GM19239 (cell line): Measurements from ENCODE around the gene AMY2A.
"Not testable (repeated sequence)": the region's sequence is repeated elsewhere in the genome, so short reads cannot be mapped to it uniquely, and the experiment has no call there.

ENCODE experiments used
- DNase-seq: peaks from one replicate; pipeline ENCODE4 v3.0.0; 2011; ENCODE audit warnings: low spot score; ENCODE audit not compliant: insufficient read length
- FAIRE-seq: peaks from 2 replicates; lab custom pipeline; 2011; peaks lifted over from hg19 to GRCh38; lab: Jason Lieb, UNC

The AMY2A gene

DNA sequence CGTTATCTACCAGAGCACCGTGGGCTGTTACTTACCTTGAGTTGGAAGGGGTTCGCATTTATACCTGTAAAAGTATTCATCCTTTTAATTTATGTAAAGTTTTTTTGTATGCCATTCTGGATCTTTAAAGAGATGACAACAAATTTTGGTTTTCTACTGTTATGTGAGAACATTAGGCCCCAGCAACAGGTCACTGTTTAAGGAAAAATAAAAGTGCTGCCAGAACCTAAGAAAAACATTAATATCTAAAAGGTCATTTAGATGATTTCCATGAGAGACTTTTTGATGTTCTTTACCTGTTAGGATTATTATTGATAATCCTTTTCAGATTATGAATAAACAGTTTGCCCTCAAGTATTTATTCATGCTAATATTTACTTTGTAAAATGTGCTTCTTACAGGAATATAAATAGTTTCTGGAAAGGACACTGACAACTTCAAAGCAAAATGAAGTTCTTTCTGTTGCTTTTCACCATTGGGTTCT lies at the start of gene AMY2A:
AMY2A (plus strand) TSS at position 434 of the 484 bp plus-strand sequence; CDS start at position 448, 14 bp downstream.
- not testable (repeated sequence) for DNase-seq, FAIRE-seq

DNA sequence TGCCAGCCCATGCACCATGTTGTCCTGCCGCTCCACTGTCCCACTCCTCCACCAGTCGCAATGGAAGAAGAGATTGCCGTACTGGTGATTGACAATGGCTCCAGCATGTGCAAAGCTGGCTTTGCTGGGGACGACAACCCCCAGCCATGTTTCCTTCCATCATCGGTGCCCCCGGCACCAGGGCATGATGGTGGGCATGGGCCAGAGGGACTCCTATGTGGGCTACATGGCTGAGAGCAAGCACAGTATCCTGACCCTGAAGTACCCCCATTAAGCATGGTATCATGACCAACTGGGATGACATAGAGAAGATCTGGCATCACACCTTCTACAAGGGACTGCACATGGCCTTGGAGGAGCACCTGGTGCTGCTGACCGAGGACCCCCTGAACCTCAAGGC lies 47.7 kb upstream of the AMY2A start:
- DNase-seq (no peak), FAIRE-seq (no peak)

DNA sequence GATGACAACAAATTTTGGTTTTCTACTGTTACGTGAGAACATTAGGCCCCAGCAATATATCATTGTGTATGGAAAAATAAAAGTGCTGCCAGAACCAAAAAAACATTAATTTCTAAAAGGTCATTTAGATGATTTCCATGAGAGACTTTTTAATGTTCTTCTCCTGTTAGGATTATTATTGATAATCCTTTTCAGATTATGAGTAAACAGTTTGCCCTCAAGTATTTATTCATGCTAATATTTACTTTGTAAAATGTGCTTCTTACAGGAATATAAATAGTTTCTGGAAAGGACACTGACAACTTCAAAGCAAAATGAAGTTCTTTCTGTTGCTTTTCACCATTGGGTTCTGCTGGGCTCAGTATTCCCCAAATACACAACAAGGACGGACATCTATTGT lies 45.9 kb upstream of the AMY2A start, which contains the start of gene AMY2B:
AMY2B (plus strand) TSS at position 301 of the 400 bp plus-strand sequence; CDS start at position 315, 14 bp downstream.
- not testable (repeated sequence) for DNase-seq, FAIRE-seq

DNA sequence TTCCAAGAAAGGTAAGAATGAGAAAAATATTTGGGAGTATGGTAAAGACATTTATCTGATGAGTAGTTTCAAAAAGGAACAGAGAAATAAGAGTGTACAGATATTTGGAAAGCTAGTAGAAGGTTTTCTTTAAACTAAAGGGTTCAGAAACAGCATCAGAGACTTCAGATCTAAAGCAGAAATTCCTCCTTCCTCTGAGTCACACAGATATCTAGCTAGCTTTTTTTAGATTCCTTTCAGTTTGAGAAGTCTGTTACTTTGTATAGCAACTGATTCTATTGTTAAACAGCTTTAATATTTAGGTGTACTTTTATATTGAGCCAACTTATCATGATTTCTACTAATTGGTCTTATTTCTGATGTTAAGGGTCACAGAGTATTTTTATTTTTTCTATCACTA lies 41.2 kb upstream of the AMY2A start:
- FAIRE-seq (peak; percentile 28), DNase-seq (no peak)

DNA sequence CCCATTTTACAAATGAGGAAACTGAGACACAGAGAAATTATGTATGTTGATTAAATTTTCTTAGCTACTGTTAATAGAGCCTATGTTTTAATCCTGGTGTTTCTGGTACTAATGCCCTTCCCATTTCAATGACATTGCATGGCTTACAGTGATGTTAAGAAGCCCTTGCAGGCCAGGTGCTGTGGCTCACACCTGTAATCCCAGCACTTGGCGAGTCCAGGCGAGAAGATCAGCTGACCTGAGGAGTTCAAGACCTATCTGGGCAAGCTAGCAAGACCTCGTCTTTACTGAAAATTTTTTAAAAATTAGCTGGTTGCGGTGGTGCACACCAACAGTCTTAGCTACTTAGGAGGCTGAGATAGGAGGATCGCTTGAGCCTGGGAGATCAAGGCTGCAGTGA lies 40.4 kb upstream of the AMY2A start:
- not testable (repeated sequence) for DNase-seq, FAIRE-seq

DNA sequence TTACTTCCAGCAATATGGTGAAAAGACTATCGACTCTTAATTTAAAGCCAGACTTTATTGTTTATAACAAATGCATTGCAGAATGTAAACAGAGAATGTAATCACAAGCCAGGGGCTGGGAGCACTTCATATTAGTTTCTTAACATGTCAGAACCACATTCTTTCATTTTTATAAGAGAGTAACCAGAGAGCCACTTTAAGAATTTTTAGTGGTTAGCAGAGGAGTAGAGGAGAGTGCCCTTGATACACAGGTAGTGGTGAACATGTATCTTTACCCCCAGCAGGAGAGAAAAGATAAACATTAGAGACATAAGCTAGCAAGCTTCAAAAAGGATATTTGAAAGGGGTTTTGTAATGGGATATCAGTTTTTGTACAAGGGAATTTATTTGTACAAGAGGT lies 34.8 kb upstream of the AMY2A start:
- no peak for FAIRE-seq
- no peak for DNase-seq

DNA sequence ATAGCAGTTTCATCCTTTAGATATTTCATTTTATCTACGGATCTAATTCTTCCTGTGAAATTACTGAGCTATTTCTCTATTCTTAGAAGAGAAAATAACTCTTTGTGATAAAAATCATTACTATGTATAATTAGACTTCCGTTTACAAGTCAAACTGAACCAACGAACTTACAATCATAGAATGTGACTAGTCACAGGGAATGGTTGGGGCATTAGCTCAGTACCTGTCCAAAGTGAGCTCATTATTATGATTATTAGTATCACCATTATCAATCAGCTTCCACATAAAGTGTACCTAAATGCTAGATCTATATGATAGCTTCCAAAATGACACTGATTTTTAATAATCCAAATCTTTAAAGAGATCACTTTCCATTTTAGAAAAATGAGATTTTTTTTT lies 33.3 kb upstream of the AMY2A start:
- DNase-seq (no peak), FAIRE-seq (no peak)

DNA sequence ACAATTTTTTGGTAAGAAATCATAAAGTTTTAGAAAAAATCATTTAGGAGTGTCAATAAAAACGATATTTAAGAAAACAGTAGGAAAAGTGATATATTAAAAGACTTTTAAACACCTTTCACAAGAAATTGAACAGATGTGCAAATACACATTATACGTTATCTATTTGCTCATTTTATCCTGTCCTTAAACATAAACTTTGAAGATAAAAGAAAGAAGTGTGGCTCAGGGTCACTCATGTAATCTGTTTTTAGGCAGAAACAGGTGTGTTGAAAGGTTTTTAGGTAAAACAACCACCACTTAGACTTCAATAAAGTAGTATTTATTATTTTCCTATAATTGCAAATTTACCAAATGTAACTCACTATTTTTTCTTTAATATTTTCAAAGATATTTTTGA lies 32.7 kb upstream of the AMY2A start:
- FAIRE-seq: no peak
- no peak for DNase-seq

DNA sequence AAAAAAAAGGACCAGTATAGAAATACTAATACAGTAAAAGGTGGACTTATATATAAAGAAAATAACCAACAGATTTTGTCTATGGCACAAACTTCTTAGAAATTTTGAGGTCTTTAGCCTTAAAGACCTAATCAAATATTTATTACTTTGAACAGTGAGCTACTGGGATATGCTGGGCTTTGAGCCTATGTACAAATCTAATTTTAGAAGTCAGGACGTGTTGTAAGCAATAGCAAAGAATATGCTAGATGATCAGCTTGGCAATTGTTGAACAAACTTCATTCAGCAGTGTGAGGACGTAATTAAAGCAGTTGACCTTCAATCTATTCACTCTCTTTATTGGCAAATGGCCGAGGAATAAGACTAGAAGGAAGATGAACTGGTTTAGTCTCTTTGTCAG lies 14.5 kb upstream of the AMY2A start:
- DNase-seq: not testable (repeated sequence)
- peak; percentile 72 for FAIRE-seq

DNA sequence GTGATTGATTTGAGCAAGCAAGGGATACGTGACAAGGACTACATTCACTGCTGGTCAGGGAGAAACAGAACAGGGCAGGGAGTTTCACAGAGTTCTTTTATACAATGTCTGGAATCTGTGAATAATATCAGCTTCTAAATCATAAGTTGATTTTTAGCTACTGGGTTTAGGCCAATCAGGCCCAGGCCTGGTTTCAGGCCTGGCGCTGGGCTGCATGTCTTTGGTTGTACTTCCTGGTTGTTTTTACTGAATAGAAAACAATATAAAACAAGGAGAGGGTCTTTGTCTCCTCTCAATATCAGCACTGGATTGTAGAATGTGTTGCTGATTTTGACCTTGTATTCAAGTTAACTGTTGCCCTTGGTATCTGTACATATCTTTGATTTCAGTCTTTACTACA lies 865 bp upstream of the AMY2A start:
- FAIRE-seq: no peak
- DNase-seq: no peak

DNA sequence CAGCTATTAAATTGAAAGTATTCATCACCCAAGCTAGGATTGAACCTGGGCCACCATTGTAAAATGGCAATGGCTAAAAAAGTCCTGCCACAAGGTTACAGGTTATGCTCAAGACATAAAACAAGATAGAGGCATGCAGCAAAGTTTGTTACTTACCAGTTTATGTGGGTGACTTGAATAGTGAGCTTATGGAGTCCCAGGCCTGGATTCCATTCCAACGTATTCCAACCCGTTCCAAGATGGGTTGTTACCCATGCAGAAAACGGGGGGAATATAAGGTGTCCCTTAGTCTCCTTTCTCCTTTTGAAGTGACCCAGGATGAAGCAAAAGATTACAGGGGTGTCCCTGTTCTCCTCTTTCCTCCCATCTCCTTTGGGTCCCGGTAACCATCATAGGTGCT lies 10.2 kb downstream of the AMY2A start:
- FAIRE-seq, DNase-seq: not testable (repeated sequence)

DNA sequence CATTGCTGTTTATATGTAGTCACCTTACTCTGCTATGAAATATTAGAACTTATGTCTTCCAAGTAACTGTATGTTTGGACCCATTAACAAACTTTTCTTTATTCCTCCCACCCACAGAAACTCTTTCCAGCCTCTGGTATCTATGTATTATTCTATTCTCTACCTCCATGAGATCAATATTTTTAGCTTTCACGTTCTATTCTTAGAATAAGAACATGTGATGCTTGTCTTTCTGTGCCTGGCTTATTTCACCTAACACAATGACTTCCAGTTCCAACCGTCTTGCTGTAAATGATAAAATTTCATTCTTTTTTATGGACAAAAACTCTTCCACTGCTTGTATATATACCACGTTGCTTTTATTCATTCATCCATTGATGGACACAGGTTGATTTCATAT lies 24.0 kb downstream of the AMY2A start:
- not testable (repeated sequence) for DNase-seq, FAIRE-seq

DNA sequence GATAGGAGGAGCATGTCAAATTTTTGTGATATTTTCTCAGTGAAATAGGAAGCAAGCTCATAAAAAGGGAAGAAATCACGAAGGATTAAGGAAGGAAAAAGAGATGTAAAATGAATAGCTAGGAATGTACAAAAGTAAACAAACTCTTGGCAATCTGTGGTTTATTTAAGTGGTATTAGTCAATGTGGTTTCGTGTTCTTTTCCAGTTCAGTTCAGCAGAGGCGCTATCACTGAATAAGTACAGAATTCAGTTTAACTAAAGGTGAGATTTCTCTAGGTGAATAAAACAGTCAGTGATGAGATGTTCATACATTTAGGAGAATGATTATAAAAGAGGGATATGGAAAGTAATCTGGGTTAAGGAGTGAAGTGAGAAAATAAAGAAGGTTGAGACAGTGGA lies 26.7 kb downstream of the AMY2A start:
- not testable (repeated sequence) for FAIRE-seq, DNase-seq

DNA sequence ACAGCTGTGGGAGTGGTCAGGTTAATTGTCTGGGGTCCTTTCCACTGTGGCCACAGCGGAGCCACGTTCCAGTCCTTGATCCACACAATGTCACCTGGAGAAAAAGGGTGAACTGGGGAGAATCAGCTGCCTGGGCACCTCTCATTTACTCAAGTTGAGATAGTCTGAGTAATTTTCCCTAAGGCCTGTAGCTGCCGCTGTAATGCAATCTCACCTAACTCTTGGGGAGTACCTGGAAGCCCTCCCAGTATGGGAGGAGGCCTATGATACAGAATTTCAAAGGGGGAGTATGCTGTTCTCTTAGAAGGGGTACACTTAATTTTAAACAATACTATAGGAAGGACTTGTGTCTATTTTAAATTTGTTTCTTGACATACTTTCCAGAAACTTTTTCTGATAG lies 33.1 kb downstream of the AMY2A start:
- DNase-seq, FAIRE-seq: not testable (repeated sequence)

DNA sequence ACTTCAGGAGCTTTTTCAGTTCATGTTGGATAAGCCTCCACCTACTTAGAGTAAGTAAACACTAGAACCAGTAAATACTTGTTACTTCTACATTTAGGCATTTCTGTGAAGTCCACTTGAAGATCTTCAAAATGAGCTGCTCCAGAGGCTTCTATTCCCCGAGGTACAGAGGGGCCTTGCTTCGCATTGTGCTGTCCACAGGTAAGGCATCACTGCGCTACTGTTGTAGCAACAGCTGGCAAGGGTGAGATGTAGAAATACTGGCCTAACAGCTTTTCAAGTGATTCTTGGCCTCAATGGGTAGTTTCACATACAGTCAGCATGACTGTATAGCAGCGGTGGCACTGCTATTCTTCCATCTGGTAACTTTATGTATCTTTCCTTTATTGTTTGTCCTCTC lies 33.7 kb downstream of the AMY2A start:
- FAIRE-seq, DNase-seq: not testable (repeated sequence)

DNA sequence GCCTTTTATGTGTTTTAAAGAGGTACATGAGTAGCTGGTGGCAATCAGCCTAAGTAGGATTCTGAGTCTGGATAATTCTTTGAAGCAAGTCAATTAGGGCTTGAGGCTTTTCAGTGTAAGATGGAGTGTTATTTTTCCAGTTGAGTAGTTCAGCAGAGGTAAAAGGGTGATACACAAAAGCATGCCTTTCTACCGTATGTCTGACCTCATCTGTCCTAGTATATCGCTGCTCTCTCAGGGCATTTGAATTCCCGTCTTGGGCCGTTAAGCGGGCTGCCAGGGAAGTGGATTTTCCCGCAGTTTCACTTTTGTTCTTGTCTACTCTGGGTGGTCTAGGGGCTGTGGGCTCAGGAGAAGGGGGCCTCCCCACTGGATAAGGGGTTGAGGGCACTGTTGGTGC lies 36.9 kb downstream of the AMY2A start:
- DNase-seq, FAIRE-seq: not testable (repeated sequence)

DNA sequence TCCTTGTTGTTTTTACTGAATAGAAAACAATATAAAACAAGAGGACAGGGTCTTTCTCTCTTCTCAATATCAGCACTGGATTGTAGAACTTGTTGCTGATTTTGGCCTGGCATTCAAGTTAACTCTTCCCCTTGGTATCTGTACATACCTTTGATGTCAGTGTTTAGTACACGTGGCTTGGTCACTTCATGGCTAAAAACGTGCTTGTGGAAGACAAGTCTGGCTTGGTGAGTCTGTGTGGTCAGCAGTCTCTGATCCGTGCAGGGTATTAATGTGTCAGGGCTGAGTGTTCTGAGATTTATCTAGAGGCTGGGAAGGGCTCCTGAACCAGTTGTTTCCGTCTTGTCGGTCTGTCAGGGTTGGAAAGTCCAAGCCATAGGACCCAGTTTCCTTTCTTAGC lies 38.2 kb downstream of the AMY2A start, which contains the start of gene AMY1A:
AMY1A (plus strand) TSS at position 301 of the 400 bp plus-strand sequence. CDS start 571 bp downstream, outside the sequence.
- not testable (repeated sequence) for FAIRE-seq, DNase-seq
